Coronary artery (tissue), 2 donors: ENCODE results near the gene DTYMK.

Experiments used
- DNase-seq: peaks from one replicate; pipeline ENCODE4 v3.0.0-alpha.2; 2017; ENCODE audit warnings: low spot score
- H3K27ac ChIP-seq, 2 donors: fragments of 200-600 bp; sonication (generic); one replicate each; pipeline ENCODE4 v1.5.1; 2016 to 2019
- H3K4me3 ChIP-seq: fragments of 200-600 bp; sonication (generic); 2 replicates; pipeline ENCODE4 v1.5.1; 2016; ENCODE audit warnings: mild to moderate bottlenecking, moderate library complexity
- TF ChIP-seq, protein P1 (sequence below): fragments of 200-600 bp; sonication (generic); IDR thresholded peaks from one replicate; pipeline ENCODE4 v1.5.1; 2019; ENCODE audit warnings: antibody characterized with exemption

Gene DTYMK

GRCh38 chr2:241692448-241692847, 5.8 kb upstream of the DTYMK start:
- DNase-seq = no peak
- Histone ChIP-seq H3K4me3 (no peak overlapping the region), H3K27ac (no peak overlapping the region)
- TF ChIP-seq, protein P1, sequence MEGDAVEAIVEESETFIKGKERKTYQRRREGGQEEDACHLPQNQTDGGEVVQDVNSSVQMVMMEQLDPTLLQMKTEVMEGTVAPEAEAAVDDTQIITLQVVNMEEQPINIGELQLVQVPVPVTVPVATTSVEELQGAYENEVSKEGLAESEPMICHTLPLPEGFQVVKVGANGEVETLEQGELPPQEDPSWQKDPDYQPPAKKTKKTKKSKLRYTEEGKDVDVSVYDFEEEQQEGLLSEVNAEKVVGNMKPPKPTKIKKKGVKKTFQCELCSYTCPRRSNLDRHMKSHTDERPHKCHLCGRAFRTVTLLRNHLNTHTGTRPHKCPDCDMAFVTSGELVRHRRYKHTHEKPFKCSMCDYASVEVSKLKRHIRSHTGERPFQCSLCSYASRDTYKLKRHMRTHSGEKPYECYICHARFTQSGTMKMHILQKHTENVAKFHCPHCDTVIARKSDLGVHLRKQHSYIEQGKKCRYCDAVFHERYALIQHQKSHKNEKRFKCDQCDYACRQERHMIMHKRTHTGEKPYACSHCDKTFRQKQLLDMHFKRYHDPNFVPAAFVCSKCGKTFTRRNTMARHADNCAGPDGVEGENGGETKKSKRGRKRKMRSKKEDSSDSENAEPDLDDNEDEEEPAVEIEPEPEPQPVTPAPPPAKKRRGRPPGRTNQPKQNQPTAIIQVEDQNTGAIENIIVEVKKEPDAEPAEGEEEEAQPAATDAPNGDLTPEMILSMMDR = no peak

DNA sequence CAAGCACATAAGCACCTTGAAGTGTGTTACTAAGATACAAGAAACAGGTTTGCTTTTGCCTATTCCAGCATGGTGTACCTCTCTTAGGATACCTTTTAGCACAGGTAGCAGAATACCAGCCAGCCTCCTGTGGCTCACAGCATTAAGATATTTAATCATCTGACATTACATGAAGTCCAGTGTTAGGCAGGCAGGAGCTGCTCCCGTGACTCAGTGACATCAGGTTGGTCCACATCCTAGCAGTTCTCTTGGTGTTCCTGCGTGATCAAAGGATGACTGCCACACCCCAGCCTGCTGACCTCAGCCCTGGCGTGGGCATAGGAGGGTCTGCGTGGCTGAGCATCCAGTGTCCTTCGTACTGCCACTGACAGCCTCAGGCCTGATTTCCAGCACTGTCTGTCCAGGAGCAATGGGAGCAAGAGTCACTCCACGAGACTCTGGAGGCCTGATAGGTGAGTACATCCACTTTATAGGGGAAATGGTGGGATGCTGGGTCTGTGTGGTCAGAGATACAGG, 3.6 kb upstream of the DTYMK start:
- no peak overlapping the region for H3K27ac ChIP-seq
- no peak overlapping the region for H3K4me3 ChIP-seq
- TF ChIP-seq, protein P1 = no peak
- DNase-seq = no peak

DNA sequence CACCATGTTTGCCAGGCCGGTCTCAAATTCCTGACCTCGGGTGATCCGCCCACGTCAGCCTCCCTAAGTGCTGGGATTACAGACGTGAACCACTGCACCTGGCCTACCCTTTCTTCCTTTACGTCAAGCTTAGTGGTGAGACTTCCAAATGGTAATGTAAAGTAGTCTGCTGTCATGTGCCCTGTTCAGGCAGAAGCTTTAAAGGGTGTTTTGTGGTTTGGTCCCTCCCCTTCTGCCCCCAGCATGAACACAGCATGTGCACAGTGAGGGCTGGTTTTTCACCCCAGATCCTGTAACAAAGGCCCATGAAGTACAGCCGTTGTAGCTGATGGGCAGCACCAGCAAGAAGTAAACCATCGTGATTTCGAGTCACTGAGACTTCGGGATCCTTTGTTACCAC, 2.7 kb upstream of the DTYMK start:
- no peak for DNase-seq
- H3K4me3 ChIP-seq = no peak overlapping the region
- H3K27ac ChIP-seq = no peak overlapping the region
- TF ChIP-seq, protein P1 = no peak

GRCh38 chr2:241686324-241686649, 328 bp downstream of the DTYMK start:
- no peak for DNase-seq
- Histone ChIP-seq H3K27ac (peak overlapping the region; percentile 44 to 59), H3K4me3 (peak overlapping the region; percentile 84)
- TF ChIP-seq, protein P1 = no peak

DNA sequence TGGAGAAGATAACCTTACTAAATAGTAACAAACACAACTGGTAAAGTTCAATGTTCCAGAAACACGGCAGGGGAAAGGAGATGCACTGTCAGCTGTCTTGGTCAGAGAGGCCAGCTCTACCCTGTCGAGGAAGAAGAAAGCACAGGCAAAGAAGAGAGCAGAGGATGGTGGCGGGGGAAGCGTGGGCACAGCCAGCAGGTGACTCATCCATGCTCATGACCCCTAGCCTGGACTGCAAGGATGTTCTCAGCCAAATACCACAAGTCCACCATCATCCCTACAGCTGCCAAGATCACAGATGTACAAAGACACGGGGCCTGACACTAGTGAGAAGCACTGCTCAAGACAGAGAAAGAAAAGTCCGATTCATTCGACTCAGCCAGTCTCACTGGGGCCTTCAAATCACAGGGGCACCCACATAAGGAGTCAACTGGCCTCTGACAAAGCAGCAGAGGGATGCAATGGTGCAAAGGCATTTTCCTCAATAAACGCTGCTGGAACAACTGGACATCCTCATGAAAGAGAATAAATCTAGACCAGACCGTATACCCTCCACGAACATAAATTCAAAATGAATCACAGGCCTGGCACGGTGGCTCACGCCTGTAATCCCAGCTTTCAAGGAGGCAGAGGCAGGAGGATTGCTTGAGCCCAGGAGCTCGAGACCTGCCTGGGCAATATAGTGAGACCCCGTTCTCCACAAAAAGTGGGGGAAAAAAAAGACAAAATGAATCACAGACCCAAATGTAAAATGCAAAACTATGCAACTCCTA, 5.6 kb downstream of the DTYMK start:
- no peak overlapping the region for H3K4me3 ChIP-seq
- H3K27ac ChIP-seq = no peak overlapping the region
- TF ChIP-seq, protein P1 = no peak
- DNase-seq = no peak

GRCh38 chr2:241680044-241680443, 6.6 kb downstream of the DTYMK start:
- Histone ChIP-seq H3K4me3 (no peak overlapping the region), H3K27ac (no peak overlapping the region)
- TF ChIP-seq, protein P1 = no peak
- no peak for DNase-seq
